Esophagus muscularis mucosa (tissue), 4 donors: Measurements from ENCODE around the gene RAB6D. TPM values are rescaled to one million over a fixed set of nuclear protein-coding genes. Genes with fewer than 3 reads are reported as not detected.
A peak's percentile ranks its signal among the peaks of the same experiment; 100 is the strongest.
"Not testable (repeated sequence)": the region's sequence is repeated elsewhere in the genome, so short reads cannot be mapped to it uniquely, and the experiment has no call there.

ENCODE experiments used
- DNase-seq: peaks from one replicate; pipeline ENCODE4 v3.0.0-alpha.2; 2017; ENCODE audit errors: extremely low spot score
- H3K27ac ChIP-seq, 4 donors: fragments of 200-600 bp; sonication (generic); replicated peaks in 1 of 4; 1 replicate in 3 of 4; 2 replicates in 1 of 4; pipeline ENCODE4 v1.5.1; 2016 to 2019; ENCODE audit warnings: mild to moderate bottlenecking in 1 of 4
- H3K27me3 ChIP-seq, 4 donors: fragments of 200-600 bp; sonication (generic); one replicate each; pipeline versions ENCODE4 v1.5.1 to v1.6.0; 2016 to 2019
- H3K36me3 ChIP-seq, 4 donors: fragments of 200-600 bp; sonication (generic); one replicate each; pipeline ENCODE4 v1.5.1; 2016 to 2019
- H3K4me1 ChIP-seq, 4 donors: fragments of 200-600 bp; sonication (generic); one replicate each; pipeline ENCODE4 v1.5.1; 2016 to 2019
- H3K4me3 ChIP-seq, 4 donors: fragments of 200-600 bp; sonication (generic); 1 replicate in 2 of 4; 2 replicates in 2 of 4; pipeline ENCODE4 v1.5.1; 2016 to 2019; ENCODE audit warnings: mild to moderate bottlenecking in 4 of 4, moderate library complexity in 1 of 4
- H3K9me3 ChIP-seq, 4 donors: fragments of 200-600 bp; sonication (generic); 1 replicate in 3 of 4; 2 replicates in 1 of 4; pipeline ENCODE4 v1.5.1; 2016 to 2019
- EP300 ChIP-seq: sonication (generic); formaldehyde crosslinking; IDR thresholded peaks from one replicate; pipeline ENCODE4 v1.6.1; 2017; ENCODE audit warnings: antibody characterized with exemption
- POLR2A ChIP-seq: fragments of 450-650 bp; IDR thresholded peaks from one replicate; pipeline ENCODE4 v1.6.1; 2017; ENCODE audit warnings: antibody characterized with exemption, moderate library complexity, mild to moderate bottlenecking, low read depth
- POLR2AphosphoS5 ChIP-seq, 2 donors: sonication (generic); formaldehyde crosslinking; IDR thresholded peaks; one replicate each; pipeline ENCODE4 v1.6.1; 2017; ENCODE audit warnings: antibody characterized with exemption in 2 of 2
- WGBS: methylation state at CpG from one replicate; pipeline ENCODE4 v1.1.5; 2018; 5-methylcytosine and 5-hydroxymethylcytosine counted together
- intact Hi-C: fragments of 100-400 bp; cut with DNase I; formaldehyde crosslinking; loops from one replicate; pipeline ENCODE4 v1.15.1; 2023
- total RNA-seq, 4 donors: library from RNA; depleted of rRNA; stranded (reverse); fragments of >200 nt; gene quantifications; one replicate each; pipeline versions ENCODE4 v1.1.0 to v1.2.1, GENCODE V29; 2016
- TF ChIP-seq, protein P1 (sequence below), 3 experiments: fragments of 200-600 bp in 2 of 3; fragments of 450-650 bp in 1 of 3; sonication (generic) in 2 of 3; IDR thresholded peaks; one replicate each; pipeline ENCODE4 v1.5.1; 2017 to 2019; ENCODE audit warnings: antibody characterized with exemption in 3 of 3, mild to moderate bottlenecking in 2 of 3, moderate library complexity in 1 of 3

The RAB6D gene
- total RNA-seq, 4 donors from 2014 or later: 0.11 to 0.13 TPM; not detected in 2

DNA sequence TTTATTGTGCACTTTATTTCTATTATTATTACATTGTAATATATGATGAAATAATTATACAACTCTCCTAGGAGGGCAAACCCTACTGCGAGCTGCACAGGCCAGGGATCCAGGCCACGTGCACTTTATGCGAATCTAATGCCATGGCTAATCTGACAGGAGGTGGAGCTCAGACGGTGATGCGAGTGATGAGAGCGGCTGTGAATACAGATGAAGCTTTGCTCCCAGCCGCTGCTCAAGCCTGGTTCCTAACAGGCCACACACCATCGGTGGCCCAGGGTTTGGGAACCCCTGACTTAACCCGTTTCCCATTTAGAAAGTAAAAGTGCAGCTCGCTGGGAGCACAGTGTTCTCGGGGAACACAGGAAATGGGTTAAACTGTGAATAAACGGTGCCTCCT lies 40.8 kb upstream of the RAB6D start:
- DNase-seq: no peak
- 82% methylated on average over 12 of the region's 12 CpGs for WGBS
- intact Hi-C loops: no loop called here

DNA sequence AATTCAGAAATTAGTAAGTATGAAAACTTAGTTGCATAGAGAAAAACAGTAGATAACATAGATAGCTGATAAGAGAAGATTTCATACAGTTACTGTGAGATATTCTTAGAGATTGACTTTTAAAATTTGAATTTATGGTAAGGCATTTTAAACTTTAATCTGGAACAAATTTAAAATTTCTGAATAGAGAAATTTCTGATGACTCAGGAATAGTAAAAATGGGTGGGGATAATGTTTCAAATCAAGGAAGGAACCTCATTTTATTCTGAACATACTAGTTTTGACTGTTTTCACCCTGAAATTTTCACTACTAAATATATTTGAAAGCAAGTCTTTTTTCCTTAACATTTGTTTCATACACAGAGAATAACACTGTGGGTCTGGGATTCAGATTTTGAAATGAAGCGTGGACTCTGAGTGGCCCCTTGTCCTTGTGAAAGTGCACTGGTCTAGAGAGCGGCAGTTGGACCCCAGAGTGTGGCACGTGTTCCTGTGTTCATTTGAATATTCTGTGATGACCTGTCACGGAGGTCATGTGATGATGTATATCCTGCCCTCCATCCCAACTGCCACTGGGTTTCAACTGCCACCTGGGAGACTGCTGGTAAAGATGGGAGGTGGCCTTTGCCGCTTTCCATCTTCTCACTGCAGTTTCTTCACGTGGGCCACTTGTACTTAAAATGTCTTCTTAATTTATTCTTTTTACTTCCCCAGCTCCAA lies 38.5 kb upstream of the RAB6D start:
- no peaks in the 10 kb centered on the region for H3K36me3 ChIP-seq
- H3K27ac ChIP-seq: no peak overlapping the region
- WGBS: 81% methylated on average over 6 of the region's 6 CpGs
- DNase-seq: peak; percentile 74
- H3K4me3 ChIP-seq: no peak overlapping the region
- intact Hi-C loops: no loop called here
- TF ChIP-seq POLR2A (no peak), EP300 (no peak), POLR2AphosphoS5 (IDR thresholded peaks at IDR 0.05) (no peak)
- TF ChIP-seq, protein P1, sequence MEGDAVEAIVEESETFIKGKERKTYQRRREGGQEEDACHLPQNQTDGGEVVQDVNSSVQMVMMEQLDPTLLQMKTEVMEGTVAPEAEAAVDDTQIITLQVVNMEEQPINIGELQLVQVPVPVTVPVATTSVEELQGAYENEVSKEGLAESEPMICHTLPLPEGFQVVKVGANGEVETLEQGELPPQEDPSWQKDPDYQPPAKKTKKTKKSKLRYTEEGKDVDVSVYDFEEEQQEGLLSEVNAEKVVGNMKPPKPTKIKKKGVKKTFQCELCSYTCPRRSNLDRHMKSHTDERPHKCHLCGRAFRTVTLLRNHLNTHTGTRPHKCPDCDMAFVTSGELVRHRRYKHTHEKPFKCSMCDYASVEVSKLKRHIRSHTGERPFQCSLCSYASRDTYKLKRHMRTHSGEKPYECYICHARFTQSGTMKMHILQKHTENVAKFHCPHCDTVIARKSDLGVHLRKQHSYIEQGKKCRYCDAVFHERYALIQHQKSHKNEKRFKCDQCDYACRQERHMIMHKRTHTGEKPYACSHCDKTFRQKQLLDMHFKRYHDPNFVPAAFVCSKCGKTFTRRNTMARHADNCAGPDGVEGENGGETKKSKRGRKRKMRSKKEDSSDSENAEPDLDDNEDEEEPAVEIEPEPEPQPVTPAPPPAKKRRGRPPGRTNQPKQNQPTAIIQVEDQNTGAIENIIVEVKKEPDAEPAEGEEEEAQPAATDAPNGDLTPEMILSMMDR (IDR thresholded peaks at IDR 0.05): no peak
- peaks cover 0 to 23% (median 0%) of the 10 kb centered on the region in 4 donors for H3K27me3 ChIP-seq
- no peaks in the 10 kb centered on the region for H3K4me1 ChIP-seq
- H3K9me3 ChIP-seq: no peaks in the 10 kb centered on the region

More for the DNA sequence above, 40.8 kb upstream of the RAB6D start:
- Histone ChIP-seq H3K4me3 (no peak overlapping the region), H3K27ac (no peak overlapping the region), H3K27me3 (peaks cover 0 to 25% (median 0%) of the 10 kb centered on the region in 4 donors), H3K4me1 (no peaks in the 10 kb centered on the region), H3K36me3 (no peaks in the 10 kb centered on the region), H3K9me3 (no peaks in the 10 kb centered on the region)
- TF ChIP-seq EP300: no peak
- TF ChIP-seq POLR2AphosphoS5 (IDR thresholded peaks at IDR 0.05): no peak
- TF ChIP-seq, protein P1 (IDR thresholded peaks at IDR 0.05): no peak

- no peaks in the 10 kb centered on the region for H3K4me1 ChIP-seq
- no peaks in the 10 kb centered on the region for H3K9me3 ChIP-seq
- H3K4me3 ChIP-seq: no peak overlapping the region
- no peaks in the 10 kb centered on the region for H3K36me3 ChIP-seq
- peak; percentile 74 for DNase-seq
- intact Hi-C loops: no loop called here
- no peak for TF ChIP-seq POLR2AphosphoS5 (IDR thresholded peaks at IDR 0.05)
- 90% methylated on average over 4 of the region's 4 CpGs for WGBS
- no peak overlapping the region for H3K27ac ChIP-seq
- H3K27me3 ChIP-seq: peaks cover 0 to 16% (median 0%) of the 10 kb centered on the region in 4 donors
Measured at GRCh38 chr2:131400849-131401248, 36.9 kb upstream of the RAB6D start.

DNA sequence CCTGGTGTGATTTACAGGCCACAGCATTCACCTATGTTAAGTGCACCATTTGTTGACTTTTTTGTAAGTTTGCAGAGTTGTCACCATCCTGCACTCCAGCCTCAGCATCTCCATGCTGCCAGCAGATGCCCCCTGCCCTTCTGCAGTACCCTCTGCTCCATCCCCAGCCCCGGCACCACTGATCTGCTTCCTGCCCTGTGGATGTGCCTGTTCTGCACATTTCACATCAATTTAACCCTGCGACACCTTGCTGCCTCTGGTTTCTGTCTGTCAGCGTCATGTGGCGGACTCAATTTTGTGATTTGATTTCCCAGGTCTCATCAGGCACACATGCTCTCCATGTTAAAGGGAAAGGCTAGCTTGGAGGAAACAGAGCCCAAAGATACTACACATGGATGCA lies 36.5 kb upstream of the RAB6D start:
- intact Hi-C loops, H3K27ac ChIP-seq, H3K9me3 ChIP-seq, H3K36me3 ChIP-seq, H3K4me3 ChIP-seq, H3K4me1 ChIP-seq: not testable (repeated sequence)
- peak; percentile 68 for DNase-seq
- 87% methylated on average over 4 of the region's 4 CpGs for WGBS
- H3K27me3 ChIP-seq: peaks cover 0 to 17% (median 0%) of the 10 kb centered on the region in 4 donors

GRCh38 chr2:131396209-131396608 lies 32.2 kb upstream of the RAB6D start:
- H3K9me3 ChIP-seq, H3K36me3 ChIP-seq, DNase-seq, H3K4me3 ChIP-seq, H3K27ac ChIP-seq, intact Hi-C loops: not testable (repeated sequence)
- 85% methylated on average over 1 of the region's 1 CpG for WGBS
- H3K27me3 ChIP-seq: peaks cover 0 to 35% (median 0%) of the 10 kb centered on the region in 4 donors
- H3K4me1 ChIP-seq: peaks cover 0 to 11% (median 10%) of the 10 kb centered on the region in 4 donors

DNA sequence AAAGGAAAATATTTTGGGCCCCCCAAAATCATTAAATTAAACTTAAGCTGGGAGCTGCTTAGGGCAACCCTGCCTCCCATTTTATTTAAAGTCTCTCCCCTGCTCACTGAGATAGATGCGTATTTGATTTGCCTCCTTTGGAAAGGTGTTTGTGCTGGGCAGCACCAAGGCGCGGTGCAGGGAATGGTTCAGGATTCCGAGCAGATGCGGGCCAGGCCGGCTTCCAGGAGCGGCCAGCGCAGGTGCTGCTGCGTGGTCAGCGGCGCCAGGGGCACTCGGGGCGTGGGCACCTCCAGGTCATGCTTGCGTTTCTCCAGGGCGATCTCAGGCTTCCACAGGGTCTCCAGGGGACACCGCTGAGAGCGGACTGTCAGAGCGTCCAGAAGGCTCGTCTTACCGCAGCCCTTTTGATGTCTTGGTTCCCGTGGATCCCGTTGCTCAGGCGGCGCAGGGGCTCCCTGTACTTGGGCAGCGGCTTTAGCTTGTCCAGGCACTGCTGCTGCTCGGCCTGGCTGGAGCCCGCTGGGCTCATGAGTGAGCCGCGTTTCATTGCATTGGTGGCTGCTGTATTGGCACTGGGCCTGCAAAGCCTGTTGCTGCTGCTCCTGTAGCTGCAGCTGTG lies 31.2 kb upstream of the RAB6D start:
- intact Hi-C loops: not testable (repeated sequence)
- 50% methylated on average over 3 of the region's 29 CpGs for WGBS

More for the DNA sequence above, 31.2 kb upstream of the RAB6D start:
- Histone ChIP-seq H3K27me3 (peaks cover 0 to 27% (median 0%) of the 10 kb centered on the region in 4 donors), H3K4me3 (peak overlapping the region in 1 of 4 donors; percentile 22), H3K4me1 (peaks cover 0 to 11% (median 10%) of the 10 kb centered on the region in 4 donors)
- not testable (repeated sequence) for H3K27ac ChIP-seq, H3K9me3 ChIP-seq, H3K36me3 ChIP-seq
- peak; percentile 82 for DNase-seq
